GM23338 (cell line): ENCODE measurements around the gene ANKFY1. TPM values are rescaled to one million over a fixed set of nuclear protein-coding genes. Genes with fewer than 3 reads are reported as not detected.

Experiments
- ATAC-seq: fragments of 200-7000 bp; cut with Tn5 transposase; 3 replicates; pipeline ENCODE4 v1.9.1; 2020
- DNase-seq: peaks from one replicate; pipeline ENCODE4 v3.0.0-alpha.2; 2015; ENCODE audit warnings: low spot score
- H2AFZ ChIP-seq: fragments of 200-600 bp; sonication (generic); 2 replicates; pipeline ENCODE4 v1.8.0; 2016; ENCODE audit warnings: antibody characterized with exemption, mild to moderate bottlenecking, moderate library complexity
- H3F3A ChIP-seq: fragments of 200-600 bp; sonication (generic); replicated peaks from 2 replicates; pipeline ENCODE4 v1.8.0; 2017; ENCODE audit warnings: antibody characterized with exemption, mixed run types, low read depth
- H3K27ac ChIP-seq: fragments of 200-600 bp; sonication (generic); 2 replicates; pipeline ENCODE4 v1.6.1; 2016; ENCODE audit warnings: low read depth
- H3K27me3 ChIP-seq: fragments of 200-600 bp; sonication (generic); 2 replicates; pipeline ENCODE4 v1.8.0; 2016; ENCODE audit warnings: mild to moderate bottlenecking, mixed run types, moderate library complexity; ENCODE audit not compliant: insufficient read depth
- H3K36me3 ChIP-seq: fragments of 200-600 bp; sonication (generic); 2 replicates; pipeline ENCODE4 v1.8.0; 2016; ENCODE audit warnings: mild to moderate bottlenecking; ENCODE audit not compliant: insufficient read depth
- H3K4me1 ChIP-seq: fragments of 200-600 bp; sonication (generic); 2 replicates; pipeline ENCODE4 v1.8.0; 2016; ENCODE audit warnings: mild to moderate bottlenecking, moderate library complexity; ENCODE audit not compliant: insufficient read depth
- H3K4me2 ChIP-seq: fragments of 200-600 bp; sonication (generic); 2 replicates; pipeline ENCODE4 v1.7.1; 2017; ENCODE audit warnings: mixed run types
- H3K4me3 ChIP-seq: fragments of 200-600 bp; sonication (generic); 2 replicates; pipeline ENCODE4 v1.6.1; 2016; ENCODE audit warnings: mixed run types
- H3K79me2 ChIP-seq: fragments of 200-600 bp; sonication (generic); replicated peaks from 2 replicates; pipeline ENCODE4 v1.8.0; 2017; ENCODE audit warnings: mild to moderate bottlenecking; ENCODE audit not compliant: insufficient read depth
- H3K9me2 ChIP-seq: fragments of 200-600 bp; sonication (generic); 2 replicates; pipeline ENCODE4 v1.8.0; 2017; ENCODE audit not compliant: insufficient read depth
- H4K20me1 ChIP-seq: fragments of 200-600 bp; sonication (generic); replicated peaks from 2 replicates; pipeline ENCODE4 v1.8.0; 2017; ENCODE audit warnings: mild to moderate bottlenecking; ENCODE audit not compliant: insufficient read depth
- H3K27ac Mint-ChIP-seq: 2 replicates; pipeline ENCODE4 v1.8.0; 2020; ENCODE audit warnings: inconsistent platforms, mild to moderate bottlenecking, moderate library complexity, mixed read lengths
- H3K27me3 Mint-ChIP-seq: 3 replicates; pipeline ENCODE4 v1.8.0; 2022; ENCODE audit warnings: low read depth, mild to moderate bottlenecking, moderate library complexity, mixed read lengths, inconsistent platforms; ENCODE audit not compliant: insufficient read depth, poor library complexity
- H3K36me3 Mint-ChIP-seq: 3 replicates; pipeline ENCODE4 v1.8.0; 2021; ENCODE audit warnings: low read depth, mild to moderate bottlenecking, inconsistent platforms, moderate library complexity, mixed read lengths
- H3K4me1 Mint-ChIP-seq: 3 replicates; pipeline ENCODE4 v1.8.0; 2020; ENCODE audit warnings: mild to moderate bottlenecking, inconsistent platforms, mixed read lengths
- H3K4me3 Mint-ChIP-seq: 3 replicates; pipeline ENCODE4 v1.8.0; 2021; ENCODE audit warnings: moderate library complexity, mild to moderate bottlenecking, inconsistent platforms, mixed read lengths
- H3K9me3 Mint-ChIP-seq: 3 replicates; pipeline ENCODE4 v1.8.0; 2020; ENCODE audit warnings: moderate library complexity, mild to moderate bottlenecking, inconsistent platforms, mixed read lengths
- CREB1 ChIP-seq: fragments of 250-450 bp; sonication (Bioruptor Pico); IDR thresholded peaks from 2 replicates; pipeline ENCODE4 v1.5.0; 2020; ENCODE audit warnings: low read depth, mild to moderate bottlenecking, moderate library complexity
- ETS1 ChIP-seq: IDR thresholded peaks from 2 replicates; pipeline ENCODE4 v1.6.1; 2016; ENCODE audit warnings: antibody characterized with exemption
- EZH2 ChIP-seq: fragments of 200-600 bp; sonication (generic); IDR thresholded peaks from one replicate; pipeline ENCODE4 v1.8.0; 2017; ENCODE audit warnings: antibody characterized with exemption, mild to moderate bottlenecking, low read depth; ENCODE audit not compliant: unreplicated experiment
- EZH2phosphoT487 ChIP-seq: fragments of 200-600 bp; sonication (generic); IDR thresholded peaks from one replicate; pipeline ENCODE4 v1.8.1; 2018; ENCODE audit warnings: antibody characterized with exemption; ENCODE audit not compliant: unreplicated experiment
- JUNB ChIP-seq: IDR thresholded peaks from one replicate; pipeline ENCODE4 v1.6.1; 2016; ENCODE audit warnings: antibody characterized with exemption; ENCODE audit not compliant: unreplicated experiment
- NANOG ChIP-seq: IDR thresholded peaks from 2 replicates; pipeline ENCODE4 v1.6.1; 2016; ENCODE audit warnings: antibody characterized with exemption, borderline replicate concordance
- POLR2AphosphoS5 ChIP-seq: IDR thresholded peaks from 2 replicates; pipeline ENCODE4 v1.6.1; 2016; ENCODE audit warnings: antibody characterized with exemption, low read depth
- REST ChIP-seq: IDR thresholded peaks from one replicate; pipeline ENCODE4 v1.6.1; 2018; ENCODE audit warnings: antibody characterized with exemption; ENCODE audit not compliant: unreplicated experiment
- STAT1 ChIP-seq: IDR thresholded peaks from one replicate; pipeline ENCODE4 v1.6.1; 2016; ENCODE audit warnings: antibody characterized with exemption; ENCODE audit not compliant: unreplicated experiment
- ZNF114 ChIP-seq: fragments of 250-450 bp; sonication (Bioruptor Pico); IDR thresholded peaks from 2 replicates; pipeline ENCODE4 v1.5.0; 2020; ENCODE audit warnings: mild to moderate bottlenecking, moderate library complexity
- ZNF331 ChIP-seq: fragments of 250-450 bp; sonication (Bioruptor Pico); IDR thresholded peaks from 2 replicates; pipeline ENCODE4 v1.5.0; 2020; ENCODE audit warnings: low read depth, mild to moderate bottlenecking, moderate library complexity
- polyA plus RNA-seq: library from polyadenylated mRNA; unstranded; fragments of >200 nt; fragmentation: Nextera tagmentation; extraction: Ambion mirVana; gene quantifications from 2 replicates; pipeline ENCODE4 v1.2.1, GENCODE V29; 2016
- total RNA-seq: library from RNA; depleted of rRNA; stranded (reverse); fragments of >200 nt; shearing (Covaris generic); gene quantifications from 2 replicates; pipeline ENCODE4 v1.2.3, GENCODE V29; 2014
- TF ChIP-seq, protein P1 (sequence below), 2 experiments: fragments of 200-600 bp in 1 of 2; sonication (generic) in 1 of 2; conservative IDR thresholded peaks; 2 replicates each; pipeline versions ENCODE4 v1.5.1 to v1.6.1; 2016 to 2017; ENCODE audit warnings: antibody characterized with exemption in 2 of 2, low read depth in 2 of 2, mild to moderate bottlenecking in 2 of 2, moderate library complexity in 1 of 2

ANKFY1 gene
- total and polyA plus RNA-seq, 2 experiments from 2014 or later = 12.9 to 44.4 TPM

DNA sequence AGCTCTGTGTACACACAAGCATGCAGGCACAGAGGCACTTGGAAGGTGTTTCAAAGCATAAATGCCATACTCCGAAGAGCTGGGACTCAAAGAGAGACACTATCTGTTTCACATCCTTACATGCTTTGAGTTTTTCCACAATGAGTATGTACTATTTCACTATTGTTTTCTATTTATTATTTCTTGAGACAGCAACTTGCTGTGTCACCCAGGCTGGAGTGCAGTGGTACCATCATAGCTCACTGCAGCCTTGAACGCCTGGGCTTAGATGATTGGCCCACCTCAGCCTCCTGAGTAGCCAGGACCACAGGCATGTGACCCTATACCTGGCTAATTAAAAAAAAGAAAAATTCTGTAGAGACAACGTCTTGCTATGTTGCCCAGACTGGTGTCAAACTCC is 89.2 kb downstream of the ANKFY1 start (continued):
- TF ChIP-seq, protein P1, sequence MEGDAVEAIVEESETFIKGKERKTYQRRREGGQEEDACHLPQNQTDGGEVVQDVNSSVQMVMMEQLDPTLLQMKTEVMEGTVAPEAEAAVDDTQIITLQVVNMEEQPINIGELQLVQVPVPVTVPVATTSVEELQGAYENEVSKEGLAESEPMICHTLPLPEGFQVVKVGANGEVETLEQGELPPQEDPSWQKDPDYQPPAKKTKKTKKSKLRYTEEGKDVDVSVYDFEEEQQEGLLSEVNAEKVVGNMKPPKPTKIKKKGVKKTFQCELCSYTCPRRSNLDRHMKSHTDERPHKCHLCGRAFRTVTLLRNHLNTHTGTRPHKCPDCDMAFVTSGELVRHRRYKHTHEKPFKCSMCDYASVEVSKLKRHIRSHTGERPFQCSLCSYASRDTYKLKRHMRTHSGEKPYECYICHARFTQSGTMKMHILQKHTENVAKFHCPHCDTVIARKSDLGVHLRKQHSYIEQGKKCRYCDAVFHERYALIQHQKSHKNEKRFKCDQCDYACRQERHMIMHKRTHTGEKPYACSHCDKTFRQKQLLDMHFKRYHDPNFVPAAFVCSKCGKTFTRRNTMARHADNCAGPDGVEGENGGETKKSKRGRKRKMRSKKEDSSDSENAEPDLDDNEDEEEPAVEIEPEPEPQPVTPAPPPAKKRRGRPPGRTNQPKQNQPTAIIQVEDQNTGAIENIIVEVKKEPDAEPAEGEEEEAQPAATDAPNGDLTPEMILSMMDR (conservative IDR thresholded peaks at IDR 0.05; ENCODE audit: low read depth in 2 of 2) = no peak
- TF ChIP-seq REST (no peak), ZNF331 (no peak), EZH2phosphoT487 (no peak), CREB1 (CRISPR knock-in tag) (no peak), JUNB (no peak), ETS1 (no peak), STAT1 (no peak), NANOG (no peak), POLR2AphosphoS5 (no peak), EZH2 (no peak), ZNF114 (CRISPR knock-in tag) (no peak)

GRCh38 chr17:4173781-4174180 is 90.0 kb downstream of the ANKFY1 start:
- Mint-ChIP-seq H3K4me3 (no peak overlapping the region), H3K27ac (no peak overlapping the region), H3K27me3 (peaks cover 10% of the 10 kb centered on the region), H3K36me3 (peaks cover 92% of the 10 kb centered on the region), H3K4me1 (no peaks in the 10 kb centered on the region), H3K9me3 (no peaks in the 10 kb centered on the region)
- no peak overlapping the region for H3K27ac ChIP-seq
- H3K4me1 ChIP-seq = no peaks in the 10 kb centered on the region
- H3K79me2 ChIP-seq = no peaks in the 10 kb centered on the region
- H3K4me3 ChIP-seq = no peak overlapping the region
- ATAC-seq (no peak), DNase-seq (no peak)
- no peak overlapping the region for H3K4me2 ChIP-seq
- no peaks in the 10 kb centered on the region for H3K27me3 ChIP-seq
- no peaks in the 10 kb centered on the region for H3F3A ChIP-seq
- no peaks in the 10 kb centered on the region for H3K9me2 ChIP-seq
- H3K36me3 ChIP-seq = peaks cover 40% of the 10 kb centered on the region
- H2AFZ ChIP-seq = no peak overlapping the region
- H4K20me1 ChIP-seq = no peaks in the 10 kb centered on the region; the same call in 1 of the 2 replicates
- no peak for TF ChIP-seq POLR2AphosphoS5
- no peak for TF ChIP-seq ZNF114 (CRISPR knock-in tag)
- no peak for TF ChIP-seq JUNB
- no peak for TF ChIP-seq EZH2phosphoT487
- no peak for TF ChIP-seq NANOG
- no peak for TF ChIP-seq STAT1
- no peak for TF ChIP-seq ETS1
- no peak for TF ChIP-seq CREB1 (CRISPR knock-in tag)
